HepG2 (cell line): Measurements from ENCODE around the gene EMC1. TPM values are rescaled to one million over a fixed set of nuclear protein-coding genes. Genes with fewer than 3 reads are reported as not detected.
A peak's percentile ranks its signal among the peaks of the same experiment; 100 is the strongest.

ENCODE experiments used
- ARID2 ChIP-seq: sonication (generic); formaldehyde crosslinking; IDR thresholded peaks from 2 replicates; pipeline ENCODE4 v1.8.1; 2022; ENCODE audit warnings: mild to moderate bottlenecking, missing genetic modification reagents, borderline replicate concordance
- KDM5A ChIP-seq: fragments of 200-600 bp; sonication (generic); IDR thresholded peaks from 2 replicates; pipeline ENCODE4 v1.7.0; 2018; ENCODE audit warnings: antibody characterized with exemption, mild to moderate bottlenecking, low read length, borderline replicate concordance
- KDM5B ChIP-seq: sonication (generic); formaldehyde crosslinking; IDR thresholded peaks from 2 replicates; pipeline ENCODE4 v1.4.0; 2020; ENCODE audit warnings: missing genetic modification reagents, mild to moderate bottlenecking, borderline replicate concordance
- NBN ChIP-seq: fragments of 450-650 bp; conservative IDR thresholded peaks from 2 replicates; pipeline ENCODE4 v1.6.1; 2017
- NR2C2 ChIP-seq: sonication (generic); formaldehyde crosslinking; IDR thresholded peaks from 2 replicates; pipeline ENCODE4 v1.4.0; 2020; ENCODE audit warnings: missing genetic modification reagents, mild to moderate bottlenecking, moderate library complexity, borderline replicate concordance
- PLRG1 ChIP-seq: fragments of 450-650 bp; conservative IDR thresholded peaks from 2 replicates; pipeline ENCODE4 v1.6.1; 2016
- PRMT3 ChIP-seq: sonication (generic); formaldehyde crosslinking; IDR thresholded peaks from 2 replicates; pipeline ENCODE4 v1.8.1; 2022; ENCODE audit warnings: low read depth, mild to moderate bottlenecking, moderate library complexity, missing genetic modification reagents, borderline replicate concordance
- TOPORS ChIP-seq: sonication (generic); formaldehyde crosslinking; IDR thresholded peaks from 2 replicates; pipeline ENCODE4 v1.8.0; 2023; ENCODE audit warnings: mild to moderate bottlenecking, missing genetic modification reagents
- ZBTB7B ChIP-seq: sonication (generic); formaldehyde crosslinking; IDR thresholded peaks from 2 replicates; pipeline ENCODE4 v1.4.0; 2020; ENCODE audit warnings: missing genetic modification reagents
- ZBTB8A ChIP-seq: sonication (generic); formaldehyde crosslinking; IDR thresholded peaks from 2 replicates; pipeline ENCODE4 v1.4.0; 2020; ENCODE audit warnings: mild to moderate bottlenecking, low read depth, missing genetic modification reagents, borderline replicate concordance
- ZFP82 ChIP-seq: sonication (generic); formaldehyde crosslinking; IDR thresholded peaks from 2 replicates; pipeline ENCODE4 v1.5.1; 2020; ENCODE audit warnings: mild to moderate bottlenecking, missing genetic modification reagents, borderline replicate concordance
- ZFX ChIP-seq: sonication (generic); formaldehyde crosslinking; IDR thresholded peaks from 2 replicates; pipeline ENCODE4 v1.4.0; 2020; ENCODE audit warnings: mild to moderate bottlenecking, low read depth, missing genetic modification reagents, moderate library complexity
- ZNF326 ChIP-seq: sonication (generic); formaldehyde crosslinking; IDR thresholded peaks from 2 replicates; pipeline ENCODE4 v1.4.0; 2020; ENCODE audit warnings: missing genetic modification reagents, borderline replicate concordance
- ZNF350 ChIP-seq: sonication (generic); formaldehyde crosslinking; IDR thresholded peaks from 2 replicates; pipeline ENCODE4 v1.4.0; 2020; ENCODE audit warnings: mild to moderate bottlenecking, low read depth, missing genetic modification reagents, borderline replicate concordance
- ZNF772 ChIP-seq: sonication (generic); formaldehyde crosslinking; IDR thresholded peaks from 2 replicates; pipeline ENCODE4 v1.5.0; 2020; ENCODE audit warnings: mild to moderate bottlenecking, missing genetic modification reagents
- ZNF777 ChIP-seq: sonication (generic); formaldehyde crosslinking; IDR thresholded peaks from 2 replicates; pipeline ENCODE4 v1.4.0; 2020; ENCODE audit warnings: missing genetic modification reagents
- ZSCAN22 ChIP-seq: sonication (generic); formaldehyde crosslinking; IDR thresholded peaks from 2 replicates; pipeline ENCODE4 v1.4.0; 2020; ENCODE audit warnings: mild to moderate bottlenecking, missing genetic modification reagents
- polyA plus RNA-seq, 8 experiments: library from polyadenylated mRNA; depleted of rRNA in 3 of 8; stranded (reverse) in 7 of 8; unstranded in 1 of 8; fragments of >200 nt; fragmentation: Illumina TruSeq in 4 of 8; extraction: Trizol in 4 of 8; gene quantifications; 2 replicates each; pipeline versions ENCODE4 v1.2.1 to v1.2.3, GENCODE V29; 2011 to 2016; ENCODE audit warnings: low read depth in 4 of 8, missing spikeins in 1 of 8, mixed read lengths in 1 of 8; ENCODE audit not compliant: insufficient read depth in 1 of 8
- total RNA-seq, 5 experiments: library from RNA; depleted of rRNA; stranded (reverse); fragments of >200 nt; fragmentation: Illumina TruSeq; extraction: Trizol; gene quantifications; 2 replicates each; pipeline ENCODE4 v1.2.3, GENCODE V29; 2016; ENCODE audit warnings: low read depth in 1 of 5
- TF ChIP-seq, protein P1 (sequence below): sonication (generic); formaldehyde crosslinking; IDR thresholded peaks from 2 replicates; pipeline ENCODE4 v1.4.0; 2020; ENCODE audit warnings: missing genetic modification reagents, borderline replicate concordance
- TF ChIP-seq, protein P2 (sequence below): sonication (generic); formaldehyde crosslinking; IDR thresholded peaks from 2 replicates; pipeline ENCODE4 v1.5.0; 2020; ENCODE audit warnings: mild to moderate bottlenecking, low read depth, missing genetic modification reagents, borderline replicate concordance
- TF ChIP-seq, protein P3 (sequence below): sonication (generic); formaldehyde crosslinking; IDR thresholded peaks from 2 replicates; pipeline ENCODE4 v1.4.0; 2020; ENCODE audit warnings: mild to moderate bottlenecking, missing genetic modification reagents
- TF ChIP-seq, protein P4 (sequence below): sonication (generic); formaldehyde crosslinking; IDR thresholded peaks from 2 replicates; pipeline ENCODE4 v1.8.1; 2022; ENCODE audit warnings: mild to moderate bottlenecking, missing genetic modification reagents

Gene EMC1
- total and polyA plus RNA-seq, 2 of the 13 experiments (the other 11 are each of a cell fraction or from before 2014, with no cell fraction given), result 38.0 to 61.3 TPM

DNA sequence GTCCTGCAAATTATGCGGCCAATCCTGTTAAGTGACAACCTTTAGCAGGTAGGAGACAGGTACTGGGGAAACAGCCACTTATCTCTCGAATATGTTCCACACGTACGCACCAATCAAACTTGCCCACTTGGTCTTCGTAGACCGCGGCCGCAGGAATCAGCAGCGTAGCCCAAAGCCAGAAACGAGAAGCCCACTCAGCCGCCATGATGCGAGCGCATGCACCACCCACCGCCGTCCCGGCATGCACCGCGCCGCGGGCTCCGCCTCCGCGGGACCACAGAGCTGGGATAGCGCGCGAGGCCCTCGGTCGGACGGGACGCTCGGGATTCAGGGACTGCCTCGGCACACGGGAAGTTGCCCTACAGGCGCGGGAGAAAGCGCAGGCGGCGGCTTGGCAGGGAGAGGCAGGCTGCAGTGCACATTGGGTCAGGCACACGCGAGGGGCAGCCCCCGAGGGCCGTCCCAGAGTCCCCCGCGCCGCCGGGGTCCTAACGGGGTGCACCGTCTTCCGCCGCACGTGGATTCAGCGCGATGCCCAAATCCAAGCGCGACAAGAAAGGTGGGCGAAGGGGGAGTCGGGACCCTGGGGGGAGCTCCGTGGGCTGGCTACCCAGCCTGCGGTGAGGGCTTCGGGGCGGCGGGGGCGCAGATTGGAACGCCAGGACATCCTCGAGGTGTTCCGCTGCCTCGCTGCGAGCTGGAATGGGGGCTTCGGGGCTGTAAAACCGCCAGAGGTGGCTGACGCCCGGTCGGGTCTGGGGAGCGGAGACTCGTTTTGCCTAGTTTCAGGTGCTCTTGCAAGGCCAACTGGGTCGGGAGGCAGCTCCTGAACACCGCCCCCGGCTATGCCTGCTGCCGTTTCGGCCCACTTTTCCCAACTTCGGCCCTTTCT lies at the start of gene EMC1, which contains the start of gene MRTO4 (continued):
- TF ChIP-seq, protein P1, sequence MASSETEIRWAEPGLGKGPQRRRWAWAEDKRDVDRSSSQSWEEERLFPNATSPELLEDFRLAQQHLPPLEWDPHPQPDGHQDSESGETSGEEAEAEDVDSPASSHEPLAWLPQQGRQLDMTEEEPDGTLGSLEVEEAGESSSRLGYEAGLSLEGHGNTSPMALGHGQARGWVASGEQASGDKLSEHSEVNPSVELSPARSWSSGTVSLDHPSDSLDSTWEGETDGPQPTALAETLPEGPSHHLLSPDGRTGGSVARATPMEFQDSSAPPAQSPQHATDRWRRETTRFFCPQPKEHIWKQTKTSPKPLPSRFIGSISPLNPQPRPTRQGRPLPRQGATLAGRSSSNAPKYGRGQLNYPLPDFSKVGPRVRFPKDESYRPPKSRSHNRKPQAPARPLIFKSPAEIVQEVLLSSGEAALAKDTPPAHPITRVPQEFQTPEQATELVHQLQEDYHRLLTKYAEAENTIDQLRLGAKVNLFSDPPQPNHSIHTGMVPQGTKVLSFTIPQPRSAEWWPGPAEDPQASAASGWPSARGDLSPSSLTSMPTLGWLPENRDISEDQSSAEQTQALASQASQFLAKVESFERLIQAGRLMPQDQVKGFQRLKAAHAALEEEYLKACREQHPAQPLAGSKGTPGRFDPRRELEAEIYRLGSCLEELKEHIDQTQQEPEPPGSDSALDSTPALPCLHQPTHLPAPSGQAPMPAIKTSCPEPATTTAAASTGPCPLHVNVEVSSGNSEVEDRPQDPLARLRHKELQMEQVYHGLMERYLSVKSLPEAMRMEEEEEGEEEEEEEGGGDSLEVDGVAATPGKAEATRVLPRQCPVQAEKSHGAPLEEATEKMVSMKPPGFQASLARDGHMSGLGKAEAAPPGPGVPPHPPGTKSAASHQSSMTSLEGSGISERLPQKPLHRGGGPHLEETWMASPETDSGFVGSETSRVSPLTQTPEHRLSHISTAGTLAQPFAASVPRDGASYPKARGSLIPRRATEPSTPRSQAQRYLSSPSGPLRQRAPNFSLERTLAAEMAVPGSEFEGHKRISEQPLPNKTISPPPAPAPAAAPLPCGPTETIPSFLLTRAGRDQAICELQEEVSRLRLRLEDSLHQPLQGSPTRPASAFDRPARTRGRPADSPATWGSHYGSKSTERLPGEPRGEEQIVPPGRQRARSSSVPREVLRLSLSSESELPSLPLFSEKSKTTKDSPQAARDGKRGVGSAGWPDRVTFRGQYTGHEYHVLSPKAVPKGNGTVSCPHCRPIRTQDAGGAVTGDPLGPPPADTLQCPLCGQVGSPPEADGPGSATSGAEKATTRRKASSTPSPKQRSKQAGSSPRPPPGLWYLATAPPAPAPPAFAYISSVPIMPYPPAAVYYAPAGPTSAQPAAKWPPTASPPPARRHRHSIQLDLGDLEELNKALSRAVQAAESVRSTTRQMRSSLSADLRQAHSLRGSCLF (CRISPR knock-in tag), result no peak
- TF ChIP-seq ARID2 (CRISPR knock-in tag) (no peak), KDM5A (peak; percentile 94), KDM5B (CRISPR knock-in tag) (peak; percentile 93), PLRG1 (no peak), ZNF777 (CRISPR knock-in tag) (peak; percentile 16; the same call in 1 of the 2 replicates), ZBTB7B (CRISPR knock-in tag) (peak; percentile 74; the same call in 1 of the 2 replicates), TOPORS (CRISPR knock-in tag) (peak; percentile 46; the same call in 1 of the 2 replicates), ZNF326 (CRISPR knock-in tag) (no peak), ZNF772 (CRISPR knock-in tag) (peak; percentile 79), ZFP82 (CRISPR knock-in tag) (peak; percentile 82), NBN (no peak), NR2C2 (CRISPR knock-in tag) (peak; percentile 77), ZBTB8A (CRISPR knock-in tag) (no peak; the same call in 1 of the 2 replicates), ZSCAN22 (CRISPR knock-in tag) (no peak), ZNF350 (CRISPR knock-in tag) (peak; percentile 80; the same call in 1 of the 2 replicates), PRMT3 (no peak), ZFX (peak; percentile 70)
- TF ChIP-seq, protein P2, sequence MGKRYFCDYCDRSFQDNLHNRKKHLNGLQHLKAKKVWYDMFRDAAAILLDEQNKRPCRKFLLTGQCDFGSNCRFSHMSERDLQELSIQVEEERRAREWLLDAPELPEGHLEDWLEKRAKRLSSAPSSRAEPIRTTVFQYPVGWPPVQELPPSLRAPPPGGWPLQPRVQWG (CRISPR knock-in tag), result no peak
- TF ChIP-seq, protein P3, sequence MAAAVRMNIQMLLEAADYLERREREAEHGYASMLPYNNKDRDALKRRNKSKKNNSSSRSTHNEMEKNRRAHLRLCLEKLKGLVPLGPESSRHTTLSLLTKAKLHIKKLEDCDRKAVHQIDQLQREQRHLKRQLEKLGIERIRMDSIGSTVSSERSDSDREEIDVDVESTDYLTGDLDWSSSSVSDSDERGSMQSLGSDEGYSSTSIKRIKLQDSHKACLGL (CRISPR knock-in tag), result peak; percentile 99
- TF ChIP-seq, protein P4, sequence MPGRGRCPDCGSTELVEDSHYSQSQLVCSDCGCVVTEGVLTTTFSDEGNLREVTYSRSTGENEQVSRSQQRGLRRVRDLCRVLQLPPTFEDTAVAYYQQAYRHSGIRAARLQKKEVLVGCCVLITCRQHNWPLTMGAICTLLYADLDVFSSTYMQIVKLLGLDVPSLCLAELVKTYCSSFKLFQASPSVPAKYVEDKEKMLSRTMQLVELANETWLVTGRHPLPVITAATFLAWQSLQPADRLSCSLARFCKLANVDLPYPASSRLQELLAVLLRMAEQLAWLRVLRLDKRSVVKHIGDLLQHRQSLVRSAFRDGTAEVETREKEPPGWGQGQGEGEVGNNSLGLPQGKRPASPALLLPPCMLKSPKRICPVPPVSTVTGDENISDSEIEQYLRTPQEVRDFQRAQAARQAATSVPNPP (CRISPR knock-in tag), result peak; percentile 76; the same call in 1 of the 2 replicates
